Karpas-422 (cell line): ENCODE data around the gene BARX2. TPM values are rescaled to one million over a fixed set of nuclear protein-coding genes. Genes with fewer than 3 reads are reported as not detected.

ENCODE experiments used
- total RNA-seq: library from RNA; depleted of rRNA; stranded (reverse); fragments of >200 nt; shearing (Covaris generic); gene quantifications from 2 replicates; pipeline ENCODE4 v1.2.3, GENCODE V29; 2014; ENCODE audit warnings: low replicate concordance; rRNA removed

The BARX2 gene
- total RNA-seq, 1 experiment from 2014 or later = not detected

Other genes starting within 250 kb of the BARX2 start
- gene ARHGAP32, start 183.5 kb upstream of the BARX2 start, total RNA-seq = not detected in 2 replicates